SW480 (cell line): Measurements from ENCODE around the gene FXYD6.

Experiments used
- DNase-seq: peaks from one replicate; pipeline ENCODE4 v3.0.0-alpha.2; 2016; ENCODE audit warnings: low spot score

Gene FXYD6

GRCh38 chr11:117842131-117842941 lies 34.1 kb downstream of the FXYD6 start:
- no peak for DNase-seq

GRCh38 chr11:117841551-117842031 lies 34.9 kb downstream of the FXYD6 start:
- no peak for DNase-seq

- DNase-seq, result no peak
Measured at GRCh38 chr11:117840881-117841550, 35.4 kb downstream of the FXYD6 start.

GRCh38 chr11:117839936-117840813 lies 36.3 kb downstream of the FXYD6 start:
- no peak for DNase-seq

GRCh38 chr11:117839380-117839881 lies 37.0 kb downstream of the FXYD6 start:
- no peak for DNase-seq

- DNase-seq, result no peak
Measured at GRCh38 chr11:117838901-117839300, 37.6 kb downstream of the FXYD6 start.

GRCh38 chr11:117837791-117838190 lies 38.7 kb downstream of the FXYD6 start:
- DNase-seq, result peak; percentile 56

GRCh38 chr11:117837070-117837776 lies 39.2 kb downstream of the FXYD6 start:
- DNase-seq, result no peak

- no peak for DNase-seq
Measured at GRCh38 chr11:117836077-117836960, 40.1 kb downstream of the FXYD6 start.

GRCh38 chr11:117835576-117835975 lies 40.9 kb downstream of the FXYD6 start:
- DNase-seq, result no peak

GRCh38 chr11:117834838-117835443 lies 41.5 kb downstream of the FXYD6 start:
- DNase-seq, result no peak

- DNase-seq, result no peak
Measured at GRCh38 chr11:117834068-117834810, 42.2 kb downstream of the FXYD6 start.

- peak; percentile 89 for DNase-seq
Measured at GRCh38 chr11:117833401-117833891, 43.0 kb downstream of the FXYD6 start.

GRCh38 chr11:117832511-117832910 lies 43.9 kb downstream of the FXYD6 start:
- no peak for DNase-seq

- no peak for DNase-seq
Measured at GRCh38 chr11:117831661-117832415, 44.6 kb downstream of the FXYD6 start.

GRCh38 chr11:117830674-117831351 lies 45.6 kb downstream of the FXYD6 start:
- no peak for DNase-seq

- no peak for DNase-seq
Measured at GRCh38 chr11:117830072-117830471, 46.4 kb downstream of the FXYD6 start.

GRCh38 chr11:117829369-117829725 lies 47.1 kb downstream of the FXYD6 start:
- no peak for DNase-seq
